HG03039 (cell line): ENCODE results near the gene GMDS.

Experiments
- ATAC-seq: cut with Tn5 transposase; IDR thresholded peaks from one replicate; pipeline ENCODE4 v1.9.1; 2021; ENCODE audit warnings: mild to moderate bottlenecking, moderate library complexity; ENCODE audit not compliant: unreplicated experiment

The GMDS gene

GRCh38 chr6:1584996-1585668 lies 660.3 kb downstream of the GMDS start:
- no peak for ATAC-seq

DNA sequence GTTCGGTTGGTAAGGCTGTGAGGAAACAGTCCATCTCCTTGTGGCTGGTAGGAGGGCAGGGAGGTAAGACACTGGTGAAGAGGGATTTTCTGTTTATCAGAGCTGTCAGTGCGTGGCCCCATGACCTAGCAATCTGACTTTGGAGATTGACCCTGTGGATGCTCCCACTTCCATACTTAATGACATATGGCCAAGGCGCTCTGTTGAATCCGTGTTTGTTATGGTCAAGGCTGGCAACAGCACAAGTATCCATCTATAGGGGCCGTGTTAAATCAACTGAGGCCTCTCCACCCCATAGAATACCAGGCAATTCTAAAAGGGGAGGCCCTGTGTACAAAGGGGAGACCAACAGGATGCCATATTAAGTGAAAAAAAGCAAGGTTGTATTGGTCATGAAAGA lies 661.3 kb downstream of the GMDS start:
- no peak for ATAC-seq

DNA sequence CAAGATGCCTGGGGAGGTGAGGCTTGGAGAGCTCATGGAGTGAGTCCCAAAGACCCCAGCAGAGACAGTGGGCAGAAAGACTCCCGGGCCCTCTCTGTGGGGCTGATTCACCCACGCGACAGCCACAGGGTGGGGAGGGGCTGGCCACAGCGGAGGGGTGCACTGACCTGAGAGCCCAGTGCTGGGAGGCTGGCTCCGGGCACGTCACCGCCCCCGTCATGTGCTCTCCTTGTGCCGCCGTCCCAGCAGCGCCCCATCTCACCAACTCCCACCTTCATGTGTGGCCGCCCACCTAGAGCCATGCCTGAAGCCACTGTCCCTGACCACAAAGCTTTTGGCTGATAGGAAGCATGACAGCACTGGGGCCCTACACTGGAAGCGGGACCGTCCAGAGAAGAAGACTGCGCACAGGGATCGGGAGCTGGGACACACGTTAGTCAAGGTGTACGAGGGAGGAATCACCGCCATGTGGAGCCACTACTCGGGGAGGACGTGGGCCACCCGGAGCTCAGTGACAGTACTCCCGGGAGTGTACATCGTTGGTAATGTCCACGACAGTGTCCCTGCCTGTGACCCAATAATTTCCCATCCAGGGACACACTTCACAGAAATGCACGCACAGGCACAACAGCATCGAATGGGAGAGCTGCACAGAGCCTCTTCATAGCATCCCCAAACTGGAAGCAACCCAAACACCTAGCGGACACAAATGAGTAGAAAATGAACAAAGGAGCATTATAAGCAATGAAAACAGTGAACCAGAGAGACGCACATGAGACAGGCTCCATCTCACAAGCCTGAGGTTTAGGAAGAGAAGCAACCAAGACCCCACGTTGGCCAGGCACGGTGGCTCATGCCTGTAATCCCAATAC lies 664.0 kb downstream of the GMDS start:
- ATAC-seq, result no peak

GRCh38 chr6:1580585-1580984 lies 664.8 kb downstream of the GMDS start:
- no peak for ATAC-seq

GRCh38 chr6:1580109-1580508 lies 665.3 kb downstream of the GMDS start:
- no peak for ATAC-seq

GRCh38 chr6:1579096-1579495 lies 666.3 kb downstream of the GMDS start:
- ATAC-seq, result no peak

DNA sequence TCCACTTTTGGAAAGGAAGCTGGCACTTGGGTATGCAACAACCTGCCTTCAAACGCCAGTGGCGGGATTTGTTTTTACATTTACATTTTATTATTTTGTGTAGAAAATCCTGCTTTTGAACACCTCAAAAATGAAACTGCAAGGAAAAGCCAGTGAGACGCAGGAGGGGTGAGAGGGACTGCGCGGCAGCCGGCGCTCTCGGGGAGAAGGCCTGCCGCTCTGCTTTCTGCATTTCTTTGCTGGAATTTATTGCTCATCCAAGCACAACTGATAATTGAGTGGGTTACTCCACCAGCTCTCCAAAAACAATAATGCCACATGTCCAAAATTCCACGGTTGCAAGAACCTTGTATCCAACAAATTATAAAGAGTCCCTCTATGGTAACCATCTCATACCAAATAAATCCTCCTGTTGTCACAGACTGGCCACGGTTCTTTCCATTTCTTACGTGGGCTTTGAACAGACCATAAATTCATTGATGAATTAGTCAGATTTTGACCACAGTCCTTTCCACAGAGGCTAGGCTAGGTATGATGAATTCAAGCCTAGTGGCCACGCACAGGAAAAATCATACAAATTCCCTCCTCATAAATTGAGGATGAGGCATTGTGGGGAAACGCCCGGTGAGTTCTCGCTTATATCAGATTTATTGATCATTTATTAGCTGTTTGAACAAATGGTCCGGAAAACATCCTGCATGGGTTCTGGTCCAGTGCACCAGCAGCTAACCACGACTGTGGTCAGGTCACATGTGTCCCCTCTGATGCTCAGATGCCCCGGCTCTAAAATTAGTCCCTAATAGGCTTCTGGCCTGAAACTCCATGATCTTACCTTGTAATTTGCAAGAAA lies 667.3 kb downstream of the GMDS start:
- no peak for ATAC-seq

- ATAC-seq, result no peak
Measured at GRCh38 chr6:1577146-1577680, 668.2 kb downstream of the GMDS start.

- no peak for ATAC-seq
Measured at GRCh38 chr6:1576711-1577110, 668.7 kb downstream of the GMDS start.

- no peak for ATAC-seq
Measured at GRCh38 chr6:1576166-1576565, 669.2 kb downstream of the GMDS start.

GRCh38 chr6:1575210-1576041 lies 670.0 kb downstream of the GMDS start:
- no peak for ATAC-seq

DNA sequence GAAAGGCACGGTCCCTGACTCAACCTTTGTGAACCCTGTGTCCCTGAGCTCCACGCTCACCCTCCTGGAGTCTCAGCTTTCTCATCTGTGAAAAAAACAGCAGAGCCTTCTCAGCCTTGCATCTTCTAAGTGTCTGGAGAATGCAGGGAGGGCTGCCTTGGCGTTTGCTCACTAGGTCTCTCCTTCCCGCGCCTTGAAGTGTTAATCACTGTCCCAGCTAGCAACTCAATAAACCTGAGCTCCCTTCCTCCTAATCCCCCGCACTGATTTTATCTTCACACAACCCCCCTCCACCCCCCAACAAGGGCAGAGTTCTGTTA lies 670.6 kb downstream of the GMDS start:
- ATAC-seq, result no peak

DNA sequence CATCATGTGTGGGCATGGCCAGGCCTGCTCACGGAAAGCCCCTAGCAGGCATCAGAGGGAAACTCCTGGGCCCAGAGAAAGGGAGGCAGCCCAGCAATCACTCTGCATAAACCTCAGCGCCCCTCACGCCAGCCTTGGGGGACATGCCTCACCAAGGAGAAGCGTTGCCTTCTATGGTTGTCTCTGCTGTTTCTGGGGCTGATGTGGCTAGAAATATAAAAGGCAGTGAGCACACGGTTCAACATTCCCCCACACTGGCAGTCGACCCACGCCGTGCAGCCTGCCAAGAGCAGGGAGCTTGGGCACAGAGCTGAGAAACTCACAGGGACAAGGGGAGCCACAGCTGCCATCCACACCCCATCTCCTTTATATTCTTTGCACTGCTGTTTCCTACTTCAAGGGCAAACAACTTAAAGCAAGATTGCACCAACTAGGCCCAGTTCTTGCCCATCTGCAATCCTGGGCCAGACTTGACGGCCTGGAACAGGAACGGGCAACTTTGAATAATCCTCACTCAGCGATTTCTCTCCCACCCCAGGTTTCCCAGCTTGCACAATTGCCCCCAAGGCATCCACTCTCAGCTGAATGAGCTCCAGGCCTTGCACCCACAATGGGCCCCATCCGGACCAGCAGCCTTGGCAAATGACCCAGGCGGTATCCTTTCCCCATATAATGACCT lies 671.2 kb downstream of the GMDS start:
- no peak for ATAC-seq
